CD8-positive, alpha-beta memory T cell (primary cell): ENCODE measurements around the gene GSE1. TPM values are rescaled to one million over a fixed set of nuclear protein-coding genes. Genes with fewer than 3 reads are reported as not detected.

Experiments
- CTCF ChIA-PET: fragments of 350-600 bp; sonication (Branson Sonifier 250); formaldehyde crosslinking; loops from one replicate; lab custom pipeline; 2021; ENCODE audit warnings: antibody characterized with exemption; lab: Charles Lee
- POLR2A ChIA-PET: fragments of 350-600 bp; sonication (Branson Sonifier 250); formaldehyde crosslinking; loops from one replicate; lab custom pipeline; 2021; ENCODE audit warnings: antibody characterized with exemption; lab: Charles Lee
- DNase-seq, 5 donors: peaks; one replicate each; pipeline versions ENCODE4 v3.0.0 to v3.0.0-alpha.2; 2020 to 2022; ENCODE audit warnings: mixed read lengths in 1 of 5
- H3K27ac ChIP-seq: one replicate; pipeline ENCODE4 v1.7.0; 2013; ENCODE audit warnings: low read depth, mild to moderate bottlenecking, low read length, moderate library complexity
- H3K27me3 ChIP-seq: 2 replicates; pipeline ENCODE4 v1.7.0; 2013; ENCODE audit warnings: low read length, mild to moderate bottlenecking; ENCODE audit not compliant: insufficient read depth, poor library complexity, severe bottlenecking
- H3K36me3 ChIP-seq: 2 replicates; pipeline ENCODE4 v1.7.0; 2013; ENCODE audit warnings: mild to moderate bottlenecking, low read length, moderate library complexity; ENCODE audit not compliant: insufficient read depth
- H3K4me1 ChIP-seq: 2 replicates; pipeline ENCODE4 v1.7.0; 2013; ENCODE audit warnings: mild to moderate bottlenecking, low read length, moderate library complexity; ENCODE audit not compliant: insufficient read depth
- H3K4me3 ChIP-seq: 2 replicates; pipeline ENCODE4 v1.7.0; 2013; ENCODE audit warnings: mild to moderate bottlenecking, low read length
- H3K9me3 ChIP-seq: 2 replicates; pipeline ENCODE4 v1.7.0; 2013; ENCODE audit warnings: mild to moderate bottlenecking, low read length
- H3K27ac Mint-ChIP-seq, 8 donors: one replicate each; pipeline ENCODE4 v1.8.0; 2020 to 2021; ENCODE audit warnings: mixed read lengths in 8 of 8, mild to moderate bottlenecking in 6 of 8, inconsistent platforms in 3 of 8, moderate library complexity in 3 of 8
- H3K27me3 Mint-ChIP-seq, 2 donors: one replicate each; pipeline ENCODE4 v1.8.0; 2020 to 2021; ENCODE audit warnings: mixed read lengths in 2 of 2, mild to moderate bottlenecking in 1 of 2, moderate library complexity in 1 of 2
- H3K36me3 Mint-ChIP-seq, 3 donors: one replicate each; pipeline ENCODE4 v1.8.0; 2020 to 2021; ENCODE audit warnings: mixed read lengths in 3 of 3, inconsistent platforms in 1 of 3, mild to moderate bottlenecking in 1 of 3
- H3K4me1 Mint-ChIP-seq, 3 donors: one replicate each; pipeline ENCODE4 v1.8.0; 2020 to 2021; ENCODE audit warnings: mixed read lengths in 3 of 3, inconsistent platforms in 1 of 3, mild to moderate bottlenecking in 1 of 3
- H3K4me3 Mint-ChIP-seq, 7 donors: one replicate each; pipeline ENCODE4 v1.8.0; 2020 to 2021; ENCODE audit warnings: mixed read lengths in 7 of 7, mild to moderate bottlenecking in 6 of 7, moderate library complexity in 4 of 7, inconsistent platforms in 2 of 7
- H3K9me3 Mint-ChIP-seq, 5 donors: one replicate each; pipeline ENCODE4 v1.8.0; 2020 to 2022; ENCODE audit warnings: mixed read lengths in 5 of 5, mild to moderate bottlenecking in 3 of 5, moderate library complexity in 2 of 5, inconsistent platforms in 1 of 5
- polyA plus RNA-seq: library from polyadenylated mRNA; unstranded; fragments of 300-500 nt; fragmentation: Illumina TruSeq; gene quantifications from one replicate; pipeline ENCODE4 v1.2.3, GENCODE V29; 2021
- total RNA-seq, 2 experiments: library from RNA; stranded (reverse); gene quantifications; one replicate each; pipeline ENCODE4 v1.2.3, GENCODE V29; 2021

The GSE1 gene
- total and polyA plus RNA-seq, 3 experiments from 2014 or later, result 5.5 to 28.5 (median 27.8) TPM

GRCh38 chr16:85570735-85571562 is 42.2 kb upstream of the GSE1 start:
- Mint-ChIP-seq H3K9me3 (peaks cover 0 to 3% (median 0%) of the 10 kb centered on the region in 5 donors), H3K27me3 (peaks cover 0 to 3% of the 10 kb centered on the region in 2 donors), H3K4me1 (peaks cover 78 to 87% (median 80%) of the 10 kb centered on the region in 3 donors), H3K4me3 (peak overlapping the region; percentile 81 to 93 (median 84)), H3K27ac (peak overlapping the region; percentile 89 to 99 (median 96)), H3K36me3 (peaks cover 0 to 7% (median 0%) of the 10 kb centered on the region in 3 donors)
- no peaks in the 10 kb centered on the region for H3K27me3 ChIP-seq
- H3K9me3 ChIP-seq, result no peaks in the 10 kb centered on the region
- peak overlapping the region; percentile 68 for H3K27ac ChIP-seq
- ChIA-PET CTCF (interaction anchor here (1.3 to 2.4 kb wide), 3 partner anchors 10 to 46 kb away, joined by 3 to 8 read pairs (median 5); no protein-coding TSS in a partner anchor), POLR2A (interaction anchor here (4.0 kb wide), 1 partner anchor 12 kb away, joined by 38 read pairs; no protein-coding TSS in a partner anchor)
- peak; percentile 40 to 78 (median 58) for DNase-seq
- H3K4me1 ChIP-seq, result peaks cover 66% of the 10 kb centered on the region
- H3K4me3 ChIP-seq, result peak overlapping the region; percentile 48
- peaks cover 5% of the 10 kb centered on the region for H3K36me3 ChIP-seq

DNA sequence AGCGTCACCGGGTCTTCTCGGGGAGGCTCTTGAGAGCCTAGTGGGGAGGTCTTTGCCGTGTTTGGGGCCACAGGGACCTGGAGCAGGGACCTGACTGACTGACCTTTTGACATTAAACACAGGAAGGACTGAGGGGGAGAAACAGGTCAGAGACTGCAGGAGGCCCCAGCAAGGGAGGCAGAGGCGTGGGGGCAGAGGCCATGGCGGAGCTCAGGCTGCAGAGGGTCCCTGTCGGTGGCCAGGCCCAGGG is 41.6 kb upstream of the GSE1 start:
- peaks cover 5% of the 10 kb centered on the region for H3K36me3 ChIP-seq
- Mint-ChIP-seq H3K4me1 (peaks cover 77 to 87% (median 78%) of the 10 kb centered on the region in 3 donors), H3K9me3 (peaks cover 0 to 3% (median 0%) of the 10 kb centered on the region in 5 donors), H3K36me3 (peaks cover 0 to 7% (median 0%) of the 10 kb centered on the region in 3 donors), H3K27ac (peak overlapping the region; percentile 89 to 99 (median 96)), H3K27me3 (peaks cover 0 to 3% of the 10 kb centered on the region in 2 donors), H3K4me3 (peak overlapping the region; percentile 81 to 93 (median 84))
- DNase-seq, result no peak
- no peaks in the 10 kb centered on the region for H3K9me3 ChIP-seq
- POLR2A ChIA-PET, result interaction anchor here (4.0 kb wide), 1 partner anchor 13 kb away, joined by 38 read pairs; no protein-coding TSS in a partner anchor
- H3K27me3 ChIP-seq, result no peaks in the 10 kb centered on the region
- H3K27ac ChIP-seq, result peak overlapping the region; percentile 58
- CTCF ChIA-PET, result interaction anchor here (1.3 to 2.4 kb wide), 2 partner anchors 20 to 45 kb away, joined by 3 to 8 read pairs; no protein-coding TSS in a partner anchor
- peak overlapping the region; percentile 9 for H3K4me3 ChIP-seq
- H3K4me1 ChIP-seq, result peaks cover 67% of the 10 kb centered on the region

GRCh38 chr16:85571813-85572619 is 41.1 kb upstream of the GSE1 start:
- no peak for DNase-seq
- peak overlapping the region; percentile 9 for H3K4me3 ChIP-seq
- no peaks in the 10 kb centered on the region for H3K9me3 ChIP-seq
- peaks cover 65% of the 10 kb centered on the region for H3K4me1 ChIP-seq
- H3K27ac ChIP-seq, result peak overlapping the region; percentile 58
- peaks cover 0 to 3% of the 10 kb centered on the region in 2 donors for H3K27me3 Mint-ChIP-seq
- H3K4me1 Mint-ChIP-seq, result peaks cover 74 to 84% (median 75%) of the 10 kb centered on the region in 3 donors
- H3K36me3 ChIP-seq, result peaks cover 5% of the 10 kb centered on the region
- H3K27me3 ChIP-seq, result no peaks in the 10 kb centered on the region
- CTCF ChIA-PET, result interaction anchor here (1.3 to 2.4 kb wide), 2 partner anchors 21 to 45 kb away, joined by 3 to 8 read pairs; no protein-coding TSS in a partner anchor
- H3K4me3 Mint-ChIP-seq, result peak overlapping the region; percentile 81 to 93 (median 84)
- peaks cover 0 to 7% (median 0%) of the 10 kb centered on the region in 3 donors for H3K36me3 Mint-ChIP-seq
- H3K9me3 Mint-ChIP-seq, result peaks cover 0 to 3% (median 0%) of the 10 kb centered on the region in 5 donors
- POLR2A ChIA-PET, result no interaction called here
- peak overlapping the region; percentile 89 to 99 (median 96) for H3K27ac Mint-ChIP-seq

- Histone ChIP-seq H3K27ac (no peak overlapping the region), H3K36me3 (peaks cover 5% of the 10 kb centered on the region), H3K9me3 (no peaks in the 10 kb centered on the region), H3K27me3 (no peaks in the 10 kb centered on the region), H3K4me1 (peaks cover 53% of the 10 kb centered on the region), H3K4me3 (no peak overlapping the region)
- H3K27ac Mint-ChIP-seq, result peak overlapping the region in 5 of 8 donors; percentile 28 to 99 (median 76)
- H3K9me3 Mint-ChIP-seq, result peaks cover 0 to 3% (median 0%) of the 10 kb centered on the region in 5 donors
- peaks cover 0 to 7% (median 0%) of the 10 kb centered on the region in 3 donors for H3K36me3 Mint-ChIP-seq
- H3K4me1 Mint-ChIP-seq, result peaks cover 64 to 78% (median 68%) of the 10 kb centered on the region in 3 donors
- peak overlapping the region in 4 of 7 donors; percentile 1 to 54 (median 34) for H3K4me3 Mint-ChIP-seq
- DNase-seq, result no peak
- POLR2A ChIA-PET, result no interaction called here
- peaks cover 0 to 3% of the 10 kb centered on the region in 2 donors for H3K27me3 Mint-ChIP-seq
- CTCF ChIA-PET, result interaction anchor here (0.8 to 1.3 kb wide), 4 partner anchors 9 to 153 kb away, joined by 3 to 4 read pairs (median 4); no protein-coding TSS in a partner anchor
Measured at GRCh38 chr16:85573045-85573695, 40.0 kb upstream of the GSE1 start.

DNA sequence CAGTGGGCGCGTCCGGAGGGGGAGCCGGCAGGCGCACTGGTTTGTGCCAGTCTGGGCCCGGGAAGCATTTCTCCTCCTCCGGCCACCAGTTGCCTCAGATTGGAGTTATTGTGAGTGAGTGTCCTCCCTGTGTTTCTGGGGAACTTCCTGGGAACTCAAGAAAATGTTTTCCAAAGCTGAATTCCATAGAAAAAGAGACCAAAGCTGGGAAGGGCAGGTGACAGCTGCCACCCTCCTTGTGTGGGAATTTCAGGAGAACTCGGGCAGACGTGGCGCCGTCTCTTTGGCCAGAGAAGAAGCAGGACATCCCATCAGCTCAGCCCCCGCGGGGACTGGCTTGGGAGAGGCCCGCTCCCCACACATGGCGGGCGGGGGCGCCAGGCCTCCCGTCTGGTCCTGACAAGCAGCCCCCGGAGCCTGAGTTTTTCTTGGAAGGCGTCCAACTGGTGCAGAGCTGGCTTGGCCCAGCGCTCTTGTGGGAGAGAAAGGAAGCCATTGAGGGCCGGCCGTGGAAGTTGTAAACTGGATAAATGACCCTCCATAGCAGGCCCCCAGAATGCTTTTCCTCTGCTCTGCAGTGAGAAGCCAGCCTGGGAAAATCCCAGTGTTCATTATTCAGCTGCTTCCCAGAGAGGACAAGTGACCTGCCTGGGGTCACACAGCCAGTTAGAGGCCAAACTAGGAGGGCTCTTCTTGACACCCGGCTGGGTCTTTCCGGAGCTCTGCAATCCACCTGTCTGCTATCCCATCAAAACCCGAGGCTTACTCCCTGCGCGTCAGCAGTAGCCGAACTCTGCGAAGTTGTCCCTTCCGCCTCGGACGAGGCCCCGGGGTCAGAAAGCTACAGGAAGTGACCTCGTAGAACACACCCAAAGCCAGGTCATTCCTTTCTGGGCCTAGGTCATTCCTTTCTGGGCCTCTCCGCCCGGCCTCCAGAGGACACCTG is 39.2 kb upstream of the GSE1 start:
- Mint-ChIP-seq H3K4me1 (peaks cover 65 to 78% (median 66%) of the 10 kb centered on the region in 3 donors), H3K27me3 (peaks cover 0 to 3% of the 10 kb centered on the region in 2 donors), H3K27ac (peak overlapping the region in 3 of 8 donors; percentile 42 to 99 (median 76)), H3K36me3 (peaks cover 0 to 11% (median 0%) of the 10 kb centered on the region in 3 donors), H3K4me3 (peak overlapping the region in 1 of 7 donors; percentile 18), H3K9me3 (peaks cover 0 to 3% (median 0%) of the 10 kb centered on the region in 5 donors)
- Histone ChIP-seq H3K36me3 (peaks cover 5% of the 10 kb centered on the region), H3K27ac (peak overlapping the region; percentile 49), H3K9me3 (no peaks in the 10 kb centered on the region), H3K27me3 (no peaks in the 10 kb centered on the region), H3K4me1 (peaks cover 50% of the 10 kb centered on the region), H3K4me3 (no peak overlapping the region)
- ChIA-PET CTCF (interaction anchor here (0.8 to 1.4 kb wide), 5 partner anchors 10 to 154 kb away, joined by 3 to 4 read pairs (median 4); no protein-coding TSS in a partner anchor), POLR2A (no interaction called here)
- no peak for DNase-seq

- no peak overlapping the region for H3K4me3 ChIP-seq
- Mint-ChIP-seq H3K27ac (peak overlapping the region in 3 of 8 donors; percentile 38 to 72 (median 45)), H3K4me1 (peaks cover 65 to 78% (median 65%) of the 10 kb centered on the region in 3 donors), H3K4me3 (no peak overlapping the region), H3K36me3 (peaks cover 0 to 14% (median 2%) of the 10 kb centered on the region in 3 donors), H3K27me3 (peaks cover 0 to 3% of the 10 kb centered on the region in 2 donors), H3K9me3 (no peaks in the 10 kb centered on the region)
- H3K27ac ChIP-seq, result peak overlapping the region; percentile 49
- DNase-seq, result no peak
- no peaks in the 10 kb centered on the region for H3K9me3 ChIP-seq
- no peaks in the 10 kb centered on the region for H3K27me3 ChIP-seq
- H3K4me1 ChIP-seq, result peaks cover 41% of the 10 kb centered on the region
- POLR2A ChIA-PET, result no interaction called here
- peaks cover 5% of the 10 kb centered on the region for H3K36me3 ChIP-seq
- CTCF ChIA-PET, result interaction anchor here (1.4 kb wide), 1 partner anchor 36 kb away, joined by 4 read pairs; no protein-coding TSS in a partner anchor
Measured at GRCh38 chr16:85574672-85575475, 38.2 kb upstream of the GSE1 start.
